GM23338 (cell line): ENCODE results near the gene CD99L2. TPM values are rescaled to one million over a fixed set of nuclear protein-coding genes. Genes with fewer than 3 reads are reported as not detected.

ENCODE experiments used
- ATAC-seq: fragments of 200-7000 bp; cut with Tn5 transposase; 3 replicates; pipeline ENCODE4 v1.9.1; 2020
- DNase-seq: peaks from one replicate; pipeline ENCODE4 v3.0.0-alpha.2; 2015; ENCODE audit warnings: low spot score
- H2AFZ ChIP-seq: fragments of 200-600 bp; sonication (generic); 2 replicates; pipeline ENCODE4 v1.8.0; 2016; ENCODE audit warnings: antibody characterized with exemption, mild to moderate bottlenecking, moderate library complexity
- H3F3A ChIP-seq: fragments of 200-600 bp; sonication (generic); replicated peaks from 2 replicates; pipeline ENCODE4 v1.8.0; 2017; ENCODE audit warnings: antibody characterized with exemption, mixed run types, low read depth
- H3K27ac ChIP-seq: fragments of 200-600 bp; sonication (generic); 2 replicates; pipeline ENCODE4 v1.6.1; 2016; ENCODE audit warnings: low read depth
- H3K27me3 ChIP-seq: fragments of 200-600 bp; sonication (generic); 2 replicates; pipeline ENCODE4 v1.8.0; 2016; ENCODE audit warnings: mild to moderate bottlenecking, mixed run types, moderate library complexity; ENCODE audit not compliant: insufficient read depth
- H3K36me3 ChIP-seq: fragments of 200-600 bp; sonication (generic); 2 replicates; pipeline ENCODE4 v1.8.0; 2016; ENCODE audit warnings: mild to moderate bottlenecking; ENCODE audit not compliant: insufficient read depth
- H3K4me1 ChIP-seq: fragments of 200-600 bp; sonication (generic); 2 replicates; pipeline ENCODE4 v1.8.0; 2016; ENCODE audit warnings: mild to moderate bottlenecking, moderate library complexity; ENCODE audit not compliant: insufficient read depth
- H3K4me2 ChIP-seq: fragments of 200-600 bp; sonication (generic); 2 replicates; pipeline ENCODE4 v1.7.1; 2017; ENCODE audit warnings: mixed run types
- H3K4me3 ChIP-seq: fragments of 200-600 bp; sonication (generic); 2 replicates; pipeline ENCODE4 v1.6.1; 2016; ENCODE audit warnings: mixed run types
- H3K79me2 ChIP-seq: fragments of 200-600 bp; sonication (generic); replicated peaks from 2 replicates; pipeline ENCODE4 v1.8.0; 2017; ENCODE audit warnings: mild to moderate bottlenecking; ENCODE audit not compliant: insufficient read depth
- H3K9me2 ChIP-seq: fragments of 200-600 bp; sonication (generic); 2 replicates; pipeline ENCODE4 v1.8.0; 2017; ENCODE audit not compliant: insufficient read depth
- H4K20me1 ChIP-seq: fragments of 200-600 bp; sonication (generic); replicated peaks from 2 replicates; pipeline ENCODE4 v1.8.0; 2017; ENCODE audit warnings: mild to moderate bottlenecking; ENCODE audit not compliant: insufficient read depth
- H3K27ac Mint-ChIP-seq: 2 replicates; pipeline ENCODE4 v1.8.0; 2020; ENCODE audit warnings: inconsistent platforms, mild to moderate bottlenecking, moderate library complexity, mixed read lengths
- H3K27me3 Mint-ChIP-seq: 3 replicates; pipeline ENCODE4 v1.8.0; 2022; ENCODE audit warnings: low read depth, mild to moderate bottlenecking, moderate library complexity, mixed read lengths, inconsistent platforms; ENCODE audit not compliant: insufficient read depth, poor library complexity
- H3K36me3 Mint-ChIP-seq: 3 replicates; pipeline ENCODE4 v1.8.0; 2021; ENCODE audit warnings: low read depth, mild to moderate bottlenecking, inconsistent platforms, moderate library complexity, mixed read lengths
- H3K4me1 Mint-ChIP-seq: 3 replicates; pipeline ENCODE4 v1.8.0; 2020; ENCODE audit warnings: mild to moderate bottlenecking, inconsistent platforms, mixed read lengths
- H3K4me3 Mint-ChIP-seq: 3 replicates; pipeline ENCODE4 v1.8.0; 2021; ENCODE audit warnings: moderate library complexity, mild to moderate bottlenecking, inconsistent platforms, mixed read lengths
- H3K9me3 Mint-ChIP-seq: 3 replicates; pipeline ENCODE4 v1.8.0; 2020; ENCODE audit warnings: moderate library complexity, mild to moderate bottlenecking, inconsistent platforms, mixed read lengths
- CREB1 ChIP-seq: fragments of 250-450 bp; sonication (Bioruptor Pico); IDR thresholded peaks from 2 replicates; pipeline ENCODE4 v1.5.0; 2020; ENCODE audit warnings: low read depth, mild to moderate bottlenecking, moderate library complexity
- ETS1 ChIP-seq: IDR thresholded peaks from 2 replicates; pipeline ENCODE4 v1.6.1; 2016; ENCODE audit warnings: antibody characterized with exemption
- EZH2 ChIP-seq: fragments of 200-600 bp; sonication (generic); IDR thresholded peaks from one replicate; pipeline ENCODE4 v1.8.0; 2017; ENCODE audit warnings: antibody characterized with exemption, mild to moderate bottlenecking, low read depth; ENCODE audit not compliant: unreplicated experiment
- EZH2phosphoT487 ChIP-seq: fragments of 200-600 bp; sonication (generic); IDR thresholded peaks from one replicate; pipeline ENCODE4 v1.8.1; 2018; ENCODE audit warnings: antibody characterized with exemption; ENCODE audit not compliant: unreplicated experiment
- JUNB ChIP-seq: IDR thresholded peaks from one replicate; pipeline ENCODE4 v1.6.1; 2016; ENCODE audit warnings: antibody characterized with exemption; ENCODE audit not compliant: unreplicated experiment
- NANOG ChIP-seq: IDR thresholded peaks from 2 replicates; pipeline ENCODE4 v1.6.1; 2016; ENCODE audit warnings: antibody characterized with exemption, borderline replicate concordance
- POLR2AphosphoS5 ChIP-seq: IDR thresholded peaks from 2 replicates; pipeline ENCODE4 v1.6.1; 2016; ENCODE audit warnings: antibody characterized with exemption, low read depth
- STAT1 ChIP-seq: IDR thresholded peaks from one replicate; pipeline ENCODE4 v1.6.1; 2016; ENCODE audit warnings: antibody characterized with exemption; ENCODE audit not compliant: unreplicated experiment
- ZNF114 ChIP-seq: fragments of 250-450 bp; sonication (Bioruptor Pico); IDR thresholded peaks from 2 replicates; pipeline ENCODE4 v1.5.0; 2020; ENCODE audit warnings: mild to moderate bottlenecking, moderate library complexity
- ZNF331 ChIP-seq: fragments of 250-450 bp; sonication (Bioruptor Pico); IDR thresholded peaks from 2 replicates; pipeline ENCODE4 v1.5.0; 2020; ENCODE audit warnings: low read depth, mild to moderate bottlenecking, moderate library complexity
- ZNF462 ChIP-seq: fragments of 250-450 bp; sonication (Bioruptor Pico); IDR thresholded peaks from 2 replicates; pipeline ENCODE4 v1.5.0; 2020; ENCODE audit warnings: mild to moderate bottlenecking, moderate library complexity
- polyA plus RNA-seq: library from polyadenylated mRNA; unstranded; fragments of >200 nt; fragmentation: Nextera tagmentation; extraction: Ambion mirVana; gene quantifications from 2 replicates; pipeline ENCODE4 v1.2.1, GENCODE V29; 2016
- total RNA-seq: library from RNA; depleted of rRNA; stranded (reverse); fragments of >200 nt; shearing (Covaris generic); gene quantifications from 2 replicates; pipeline ENCODE4 v1.2.3, GENCODE V29; 2014
- TF ChIP-seq, protein P1 (sequence below), 2 experiments: fragments of 200-600 bp in 1 of 2; sonication (generic) in 1 of 2; conservative IDR thresholded peaks; 2 replicates each; pipeline versions ENCODE4 v1.5.1 to v1.6.1; 2016 to 2017; ENCODE audit warnings: antibody characterized with exemption in 2 of 2, low read depth in 2 of 2, mild to moderate bottlenecking in 2 of 2, moderate library complexity in 1 of 2
- TF ChIP-seq, protein P2 (sequence below): IDR thresholded peaks from one replicate; pipeline ENCODE4 v1.6.1; 2018; ENCODE audit warnings: antibody characterized with exemption; ENCODE audit not compliant: unreplicated experiment

Gene CD99L2
- total and polyA plus RNA-seq, 2 experiments from 2014 or later: 2.6 to 6.4 TPM

GRCh38 chrX:150775569-150776350 is 122.7 kb downstream of the CD99L2 start:
- no peak overlapping the region for H3K27ac ChIP-seq
- no peaks in the 10 kb centered on the region for H3K79me2 ChIP-seq
- Mint-ChIP-seq H3K27ac (no peak overlapping the region), H3K9me3 (no peaks in the 10 kb centered on the region; the same call in 2 of the 3 replicates), H3K36me3 (peaks cover 8% of the 10 kb centered on the region), H3K4me3 (no peak overlapping the region), H3K4me1 (peaks cover 29% of the 10 kb centered on the region), H3K27me3 (peaks cover 8% of the 10 kb centered on the region)
- H3K27me3 ChIP-seq: no peaks in the 10 kb centered on the region
- no peaks in the 10 kb centered on the region for H3K9me2 ChIP-seq
- no peak overlapping the region for H2AFZ ChIP-seq
- peaks cover 11% of the 10 kb centered on the region; the same call in 1 of the 2 replicates for H3K4me1 ChIP-seq
- DNase-seq: no peak
- no peaks in the 10 kb centered on the region for H4K20me1 ChIP-seq
- no peaks in the 10 kb centered on the region for H3F3A ChIP-seq
- H3K36me3 ChIP-seq: no peaks in the 10 kb centered on the region
- no peak for ATAC-seq
- no peak overlapping the region for H3K4me2 ChIP-seq
- no peak overlapping the region for H3K4me3 ChIP-seq
- TF ChIP-seq EZH2phosphoT487: no peak
- TF ChIP-seq, protein P1, sequence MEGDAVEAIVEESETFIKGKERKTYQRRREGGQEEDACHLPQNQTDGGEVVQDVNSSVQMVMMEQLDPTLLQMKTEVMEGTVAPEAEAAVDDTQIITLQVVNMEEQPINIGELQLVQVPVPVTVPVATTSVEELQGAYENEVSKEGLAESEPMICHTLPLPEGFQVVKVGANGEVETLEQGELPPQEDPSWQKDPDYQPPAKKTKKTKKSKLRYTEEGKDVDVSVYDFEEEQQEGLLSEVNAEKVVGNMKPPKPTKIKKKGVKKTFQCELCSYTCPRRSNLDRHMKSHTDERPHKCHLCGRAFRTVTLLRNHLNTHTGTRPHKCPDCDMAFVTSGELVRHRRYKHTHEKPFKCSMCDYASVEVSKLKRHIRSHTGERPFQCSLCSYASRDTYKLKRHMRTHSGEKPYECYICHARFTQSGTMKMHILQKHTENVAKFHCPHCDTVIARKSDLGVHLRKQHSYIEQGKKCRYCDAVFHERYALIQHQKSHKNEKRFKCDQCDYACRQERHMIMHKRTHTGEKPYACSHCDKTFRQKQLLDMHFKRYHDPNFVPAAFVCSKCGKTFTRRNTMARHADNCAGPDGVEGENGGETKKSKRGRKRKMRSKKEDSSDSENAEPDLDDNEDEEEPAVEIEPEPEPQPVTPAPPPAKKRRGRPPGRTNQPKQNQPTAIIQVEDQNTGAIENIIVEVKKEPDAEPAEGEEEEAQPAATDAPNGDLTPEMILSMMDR (conservative IDR thresholded peaks at IDR 0.05; ENCODE audit: low read depth in 2 of 2): no peak
- TF ChIP-seq CREB1 (CRISPR knock-in tag): no peak
- TF ChIP-seq ZNF114: no peak
- TF ChIP-seq POLR2AphosphoS5: no peak
- TF ChIP-seq STAT1: no peak
- TF ChIP-seq NANOG: no peak
- no peak for TF ChIP-seq JUNB
- no peak for TF ChIP-seq EZH2
- no peak for TF ChIP-seq ZNF331 (CRISPR knock-in tag)
- TF ChIP-seq ZNF462 (CRISPR knock-in tag): no peak
- TF ChIP-seq ETS1: no peak
- TF ChIP-seq, protein P2, sequence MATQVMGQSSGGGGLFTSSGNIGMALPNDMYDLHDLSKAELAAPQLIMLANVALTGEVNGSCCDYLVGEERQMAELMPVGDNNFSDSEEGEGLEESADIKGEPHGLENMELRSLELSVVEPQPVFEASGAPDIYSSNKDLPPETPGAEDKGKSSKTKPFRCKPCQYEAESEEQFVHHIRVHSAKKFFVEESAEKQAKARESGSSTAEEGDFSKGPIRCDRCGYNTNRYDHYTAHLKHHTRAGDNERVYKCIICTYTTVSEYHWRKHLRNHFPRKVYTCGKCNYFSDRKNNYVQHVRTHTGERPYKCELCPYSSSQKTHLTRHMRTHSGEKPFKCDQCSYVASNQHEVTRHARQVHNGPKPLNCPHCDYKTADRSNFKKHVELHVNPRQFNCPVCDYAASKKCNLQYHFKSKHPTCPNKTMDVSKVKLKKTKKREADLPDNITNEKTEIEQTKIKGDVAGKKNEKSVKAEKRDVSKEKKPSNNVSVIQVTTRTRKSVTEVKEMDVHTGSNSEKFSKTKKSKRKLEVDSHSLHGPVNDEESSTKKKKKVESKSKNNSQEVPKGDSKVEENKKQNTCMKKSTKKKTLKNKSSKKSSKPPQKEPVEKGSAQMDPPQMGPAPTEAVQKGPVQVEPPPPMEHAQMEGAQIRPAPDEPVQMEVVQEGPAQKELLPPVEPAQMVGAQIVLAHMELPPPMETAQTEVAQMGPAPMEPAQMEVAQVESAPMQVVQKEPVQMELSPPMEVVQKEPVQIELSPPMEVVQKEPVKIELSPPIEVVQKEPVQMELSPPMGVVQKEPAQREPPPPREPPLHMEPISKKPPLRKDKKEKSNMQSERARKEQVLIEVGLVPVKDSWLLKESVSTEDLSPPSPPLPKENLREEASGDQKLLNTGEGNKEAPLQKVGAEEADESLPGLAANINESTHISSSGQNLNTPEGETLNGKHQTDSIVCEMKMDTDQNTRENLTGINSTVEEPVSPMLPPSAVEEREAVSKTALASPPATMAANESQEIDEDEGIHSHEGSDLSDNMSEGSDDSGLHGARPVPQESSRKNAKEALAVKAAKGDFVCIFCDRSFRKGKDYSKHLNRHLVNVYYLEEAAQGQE: no peak
